PFSK-1 (cell line): ENCODE data around the gene NEDD4L.

Experiments used
- POLR2AphosphoS5 ChIP-seq: IDR thresholded peaks from 2 replicates; pipeline ENCODE4 v1.6.1; 2012; ENCODE audit warnings: low read depth, mild to moderate bottlenecking, control low read depth, low read length, moderate library complexity
- REST ChIP-seq, 2 experiments: IDR thresholded peaks; 2 replicates each; pipeline versions ENCODE4 v1.6.1 to v1.8.0; 2011 to 2012; ENCODE audit warnings: low read depth in 2 of 2, low read length in 2 of 2, control low read depth in 1 of 2, inconsistent platforms in 1 of 2, mild to moderate bottlenecking in 1 of 2, moderate library complexity in 1 of 2; ENCODE audit not compliant: insufficient read depth in 1 of 2
- SIN3A ChIP-seq: IDR thresholded peaks from 2 replicates; pipeline ENCODE4 v1.6.1; 2012; ENCODE audit warnings: mild to moderate bottlenecking, low read length, moderate library complexity, borderline replicate concordance; ENCODE audit not compliant: insufficient read depth
- TAF1 ChIP-seq: IDR thresholded peaks from 2 replicates; pipeline ENCODE4 v1.6.1; 2012; ENCODE audit warnings: low read length, control low read depth, borderline replicate concordance; ENCODE audit not compliant: insufficient read depth

- TF ChIP-seq TAF1 (no peak), REST (IDR thresholded peaks at IDR 0.05; ENCODE audit: insufficient read depth in 1 of 2, low read depth in 2 of 2, low read length in 2 of 2) (no peak), POLR2AphosphoS5 (no peak), SIN3A (no peak)
These were observed 335.4 kb downstream of the NEDD4L start for GRCh38 chr18:58379443-58379842.
